Activated CD8-positive, alpha-beta memory T cell treated with anti-CD3 and anti-CD28 coated beads for 24 hours (primary cell): ENCODE results near the gene OR13C2.
"Not testable (repeated sequence)": the region's sequence is repeated elsewhere in the genome, so short reads cannot be mapped to it uniquely, and the experiment has no call there.

Experiments used
- DNase-seq: peaks from one replicate; pipeline ENCODE4 v3.0.0-alpha.2; 2020

The OR13C2 gene, protein sequence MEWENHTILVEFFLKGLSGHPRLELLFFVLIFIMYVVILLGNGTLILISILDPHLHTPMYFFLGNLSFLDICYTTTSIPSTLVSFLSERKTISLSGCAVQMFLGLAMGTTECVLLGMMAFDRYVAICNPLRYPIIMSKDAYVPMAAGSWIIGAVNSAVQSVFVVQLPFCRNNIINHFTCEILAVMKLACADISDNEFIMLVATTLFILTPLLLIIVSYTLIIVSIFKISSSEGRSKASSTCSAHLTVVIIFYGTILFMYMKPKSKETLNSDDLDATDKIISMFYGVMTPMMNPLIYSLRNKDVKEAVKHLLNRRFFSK

GRCh38 chr9:104605527-104605926 is at the start of gene OR13C2:
OR13C2 (minus strand) TSS chr9:104605627; CDS start chr9:104605627, 0 bp downstream.
- DNase-seq, result not testable (repeated sequence)

DNA sequence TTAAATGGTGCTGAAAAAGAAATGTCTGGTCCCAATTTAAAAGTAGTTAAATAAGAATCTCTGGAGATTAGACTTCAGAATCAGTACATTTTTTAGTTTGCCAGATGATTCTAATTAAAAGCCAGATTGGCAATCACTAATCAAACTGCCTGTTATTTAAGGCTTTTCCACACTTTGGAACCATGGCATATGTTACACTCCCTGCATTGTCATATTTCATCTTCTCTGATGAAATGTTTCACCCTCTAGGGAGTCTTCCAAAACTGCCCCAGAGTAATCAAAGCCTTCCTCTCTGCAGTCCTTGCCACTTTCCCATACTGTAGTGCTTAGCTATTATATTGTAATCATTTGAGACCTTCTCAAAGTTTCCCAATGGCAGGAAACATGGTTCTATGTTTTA is 30.0 kb upstream of the OR13C2 start:
- DNase-seq, result no peak

DNA sequence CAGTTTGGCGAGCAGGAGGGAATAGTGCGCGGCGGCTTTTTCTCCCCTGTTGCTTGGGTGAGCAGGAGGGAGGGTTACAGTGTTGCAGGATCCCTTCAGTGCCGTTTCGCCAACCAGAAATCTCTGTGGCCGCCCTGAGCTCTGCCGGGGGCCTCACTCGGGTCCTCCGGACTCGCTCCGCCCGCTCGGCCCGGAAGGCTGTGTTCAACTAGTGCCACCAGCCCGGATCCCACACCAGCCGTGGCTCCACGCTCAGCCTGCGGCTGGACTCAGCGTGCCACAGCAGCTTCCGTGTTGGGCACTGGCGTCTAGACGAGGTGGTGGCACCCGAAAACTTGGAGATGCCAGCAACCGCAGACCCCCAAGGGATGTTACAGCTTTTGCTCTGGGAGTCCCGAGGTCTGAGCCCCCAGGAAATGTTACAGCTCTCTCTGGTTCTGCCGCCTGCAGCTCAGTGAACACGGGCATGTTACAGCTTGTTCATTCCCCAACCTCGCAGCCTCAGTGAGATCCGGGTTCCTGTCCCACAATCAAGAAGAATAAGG is 28.6 kb upstream of the OR13C2 start:
- DNase-seq, result no peak

DNA sequence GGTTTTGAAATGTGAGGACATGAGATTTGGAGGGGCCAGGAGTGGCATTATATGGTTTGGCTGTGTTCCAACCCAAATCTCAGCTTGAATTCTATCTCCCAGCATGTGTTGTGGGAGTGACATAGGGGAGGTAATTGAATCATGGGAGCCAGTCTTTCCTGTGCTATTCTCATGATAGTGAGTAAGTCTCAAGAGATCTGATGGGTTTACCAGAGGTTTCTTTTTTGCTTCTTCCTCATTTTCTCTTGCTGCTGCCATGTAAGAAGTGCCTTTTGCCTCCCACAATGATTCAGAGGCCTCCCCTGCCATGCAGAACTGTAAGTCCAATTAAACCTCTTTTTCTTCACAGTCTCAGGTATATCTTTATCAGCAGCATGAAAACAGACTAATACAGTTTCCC is 20.5 kb upstream of the OR13C2 start:
- not testable (repeated sequence) for DNase-seq

GRCh38 chr9:104618104-104618503 is 12.7 kb upstream of the OR13C2 start, which contains the start of gene OR13C9:
OR13C9 (minus strand) TSS chr9:104618204; CDS start chr9:104618204, 0 bp downstream.
- DNase-seq, result no peak

GRCh38 chr9:104617418-104617817 is 12.0 kb upstream of the OR13C2 start:
- no peak for DNase-seq

- DNase-seq, result no peak
Observed at GRCh38 chr9:104611213-104611612, 5.8 kb upstream of the OR13C2 start.

DNA sequence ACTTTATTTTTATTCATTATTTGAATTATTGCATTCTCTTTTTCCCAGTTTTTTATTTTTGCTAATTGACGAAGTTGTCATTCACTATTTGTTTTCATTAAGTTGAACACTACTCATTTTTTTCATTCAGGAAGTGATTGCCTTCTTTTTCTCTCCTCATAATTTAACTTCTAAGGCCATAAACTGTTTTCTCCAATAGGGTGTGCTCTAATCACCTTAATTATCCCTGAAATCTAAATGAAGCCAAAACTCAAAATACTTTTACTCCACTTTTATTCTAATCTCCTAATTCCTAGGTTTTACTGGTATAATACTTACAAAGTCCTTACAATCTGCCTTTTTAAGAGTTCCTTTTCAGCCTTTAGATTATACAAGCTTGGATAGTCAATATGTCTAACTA is 2.9 kb upstream of the OR13C2 start:
- DNase-seq, result no peak

- DNase-seq, result no peak
Observed at GRCh38 chr9:104606152-104606551, 725 bp upstream of the OR13C2 start.

- no peak for DNase-seq
Observed at GRCh38 chr9:104604801-104605200, 626 bp downstream of the OR13C2 start.

DNA sequence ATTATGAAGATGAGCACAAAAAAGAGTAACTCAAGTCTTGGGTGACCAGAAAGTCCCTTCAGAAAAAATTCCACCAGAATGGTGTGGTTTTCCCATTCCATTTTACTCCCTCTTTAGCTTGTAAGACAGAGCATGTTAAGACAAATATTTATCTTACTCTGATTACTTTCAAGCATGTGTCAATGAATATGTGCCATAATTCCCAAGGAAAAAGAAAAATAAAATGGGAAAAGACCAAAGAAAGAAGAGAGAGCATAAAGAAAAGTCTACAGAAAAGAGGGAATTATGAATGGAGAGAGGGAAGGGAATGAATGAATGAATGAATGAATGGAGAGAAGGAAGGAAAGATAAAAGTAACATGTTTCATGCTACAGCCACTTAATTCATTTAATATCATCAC is 6.1 kb downstream of the OR13C2 start, which contains the start of gene OR13C5:
Gene OR13C5 (minus strand): TSS at position 101 of the 400 bp plus-strand sequence. CDS start 0 bp downstream, at position 101.
- not testable (repeated sequence) for DNase-seq

GRCh38 chr9:104598749-104599148 is 6.7 kb downstream of the OR13C2 start:
- DNase-seq, result not testable (repeated sequence)

GRCh38 chr9:104589626-104590025 is 15.8 kb downstream of the OR13C2 start:
- no peak for DNase-seq

DNA sequence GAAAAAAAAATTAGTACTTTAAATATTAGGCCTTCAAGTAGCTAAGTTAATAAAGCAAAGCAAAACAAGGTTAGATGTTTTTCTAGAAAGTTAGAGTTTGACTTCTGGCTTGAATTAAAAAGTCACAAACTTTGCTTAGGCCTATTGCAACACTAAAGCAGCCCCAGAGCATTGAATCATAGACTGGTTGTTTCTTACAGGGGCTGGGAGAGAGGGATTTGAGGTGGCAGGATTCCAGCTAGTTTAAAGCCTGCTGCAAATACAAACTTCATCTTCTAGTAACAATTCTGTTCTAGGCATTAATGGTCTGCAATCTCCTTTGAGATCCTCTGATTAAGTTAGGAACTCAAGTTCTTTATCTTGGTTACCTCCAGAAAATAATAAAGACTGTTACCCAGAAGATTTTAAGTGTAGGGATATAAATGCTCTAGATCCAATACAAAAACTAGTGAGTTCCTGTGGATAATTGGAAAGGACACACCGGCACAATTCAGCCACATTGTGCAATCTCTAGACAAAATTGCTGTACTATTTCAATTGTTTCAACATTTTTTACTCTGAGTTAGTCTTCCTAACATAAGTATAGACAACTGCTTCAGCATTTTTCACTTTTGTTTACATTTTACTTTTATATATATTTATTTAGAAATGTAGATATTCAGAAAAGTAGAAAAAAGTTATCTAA is 18.8 kb downstream of the OR13C2 start:
- no peak for DNase-seq

DNA sequence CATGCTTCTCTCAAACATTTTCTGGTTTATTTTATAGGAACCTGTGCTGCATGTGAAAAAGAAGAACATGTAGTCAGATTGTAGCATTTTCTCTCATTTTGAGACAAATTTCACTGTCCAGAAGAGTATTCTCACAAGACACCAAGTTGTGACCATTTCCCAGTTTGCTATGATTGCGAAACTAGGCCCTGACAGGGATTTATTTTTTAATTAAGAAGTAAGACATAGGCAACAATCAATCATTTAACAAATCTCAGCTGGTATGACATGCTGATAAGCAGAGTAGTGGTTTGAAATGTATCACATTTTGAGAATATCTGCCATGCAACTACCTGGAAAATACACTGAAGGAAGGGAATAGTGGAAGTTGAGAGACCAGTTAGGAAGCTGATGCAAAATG is 24.9 kb downstream of the OR13C2 start:
- no peak for DNase-seq

- DNase-seq, result no peak
Observed at GRCh38 chr9:104577263-104577662, 28.2 kb downstream of the OR13C2 start.

- DNase-seq, result no peak
Observed at GRCh38 chr9:104575456-104575855, 30.0 kb downstream of the OR13C2 start.

GRCh38 chr9:104572612-104573011 is 32.8 kb downstream of the OR13C2 start:
- DNase-seq, result no peak

GRCh38 chr9:104568868-104569267 is 36.6 kb downstream of the OR13C2 start, which contains the start of gene OR13C8:
OR13C8 (plus strand) TSS chr9:104569168; CDS start chr9:104569168, 0 bp downstream.
- DNase-seq, result no peak

- no peak for DNase-seq
Observed at GRCh38 chr9:104564358-104564757, 41.1 kb downstream of the OR13C2 start.

GRCh38 chr9:104556830-104557634 is 48.4 kb downstream of the OR13C2 start:
- no peak for DNase-seq

DNA sequence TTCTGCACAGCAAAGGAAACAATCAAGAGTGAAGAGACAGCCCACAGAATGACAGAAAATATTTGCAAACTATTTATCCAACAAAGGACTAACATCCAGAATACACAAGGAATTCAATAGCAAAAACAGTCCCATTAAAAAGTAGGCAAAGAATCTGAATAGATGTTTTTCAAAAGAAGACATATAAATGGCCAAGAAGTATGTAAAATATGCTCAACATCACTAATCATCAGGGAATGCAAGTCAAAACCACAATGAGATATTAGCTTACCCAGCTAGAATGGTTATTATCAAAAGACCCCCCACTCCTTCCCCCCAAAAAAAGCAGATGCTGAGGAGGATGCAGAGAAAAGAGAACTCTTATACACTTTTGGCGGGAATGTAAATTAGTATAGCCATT is 49.9 kb downstream of the OR13C2 start:
- no peak for DNase-seq
